ENCODE measurements around the gene LELP1.

DNA sequence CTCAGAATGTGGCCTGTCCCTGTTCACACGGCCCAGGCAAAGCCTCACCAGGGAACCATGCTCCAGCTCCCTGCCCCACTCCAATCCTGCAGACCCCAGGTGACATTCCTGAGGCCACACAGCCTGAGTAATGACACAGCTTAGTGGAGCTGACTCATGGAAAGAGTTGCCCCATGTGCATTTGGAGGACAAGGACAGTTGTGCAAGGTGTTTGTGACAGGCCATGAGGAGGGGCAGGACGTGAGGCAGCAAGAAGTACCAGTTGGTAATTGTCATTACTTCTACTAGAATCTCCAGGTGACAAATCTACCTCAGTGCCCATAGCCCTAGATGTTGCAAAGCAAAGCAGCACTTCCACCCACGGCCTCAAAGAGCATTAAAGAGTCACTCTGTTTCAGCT, 29.3 kb downstream of the LELP1 start:
- TF ChIP-seq, protein P1, sequence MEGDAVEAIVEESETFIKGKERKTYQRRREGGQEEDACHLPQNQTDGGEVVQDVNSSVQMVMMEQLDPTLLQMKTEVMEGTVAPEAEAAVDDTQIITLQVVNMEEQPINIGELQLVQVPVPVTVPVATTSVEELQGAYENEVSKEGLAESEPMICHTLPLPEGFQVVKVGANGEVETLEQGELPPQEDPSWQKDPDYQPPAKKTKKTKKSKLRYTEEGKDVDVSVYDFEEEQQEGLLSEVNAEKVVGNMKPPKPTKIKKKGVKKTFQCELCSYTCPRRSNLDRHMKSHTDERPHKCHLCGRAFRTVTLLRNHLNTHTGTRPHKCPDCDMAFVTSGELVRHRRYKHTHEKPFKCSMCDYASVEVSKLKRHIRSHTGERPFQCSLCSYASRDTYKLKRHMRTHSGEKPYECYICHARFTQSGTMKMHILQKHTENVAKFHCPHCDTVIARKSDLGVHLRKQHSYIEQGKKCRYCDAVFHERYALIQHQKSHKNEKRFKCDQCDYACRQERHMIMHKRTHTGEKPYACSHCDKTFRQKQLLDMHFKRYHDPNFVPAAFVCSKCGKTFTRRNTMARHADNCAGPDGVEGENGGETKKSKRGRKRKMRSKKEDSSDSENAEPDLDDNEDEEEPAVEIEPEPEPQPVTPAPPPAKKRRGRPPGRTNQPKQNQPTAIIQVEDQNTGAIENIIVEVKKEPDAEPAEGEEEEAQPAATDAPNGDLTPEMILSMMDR (IDR thresholded peaks at IDR 0.05) = no peak
- TF ChIP-seq POLR2A (IDR thresholded peaks at IDR 0.05) = no peak

Data from uterus (tissue), 2 donors.